Measurements from ENCODE around the gene EIPR1.

The EIPR1 gene

GRCh38 chr2:3262437-3263388 is 114.9 kb downstream of the EIPR1 start:
- H3K27me3 ChIP-seq (ENCODE audit: insufficient read depth, low read length): no peaks in the 10 kb centered on the region
- H3K36me3 ChIP-seq (ENCODE audit: control insufficient read depth in 1 of 2, insufficient read depth in 2 of 2, low read length in 2 of 2): peaks cover 0 to 1% of the 10 kb centered on the region in 2 experiments
- H4K12ac ChIP-seq (ENCODE audit: low read depth, low read length): no peak overlapping the region
- H4K8ac ChIP-seq (ENCODE audit: low read depth, low read length): no peak overlapping the region
- no peak overlapping the region for H2BK12ac ChIP-seq (ENCODE audit: low read length)
- no peak for DNase-seq
- no peak overlapping the region for H3K4ac ChIP-seq (ENCODE audit: low read depth, low read length)
- H3K18ac ChIP-seq (ENCODE audit: low read length): no peak overlapping the region
- H3K4me2 ChIP-seq (ENCODE audit: low read length): no peak overlapping the region
- H2BK120ac ChIP-seq (ENCODE audit: insufficient read depth, low read length, poor library complexity): no peak overlapping the region
- H2AK5ac ChIP-seq (ENCODE audit: low read length): no peak overlapping the region
- no peak overlapping the region for H3K4me3 ChIP-seq (ENCODE audit: low read depth, low read length)
- no peak overlapping the region for H3K14ac ChIP-seq (ENCODE audit: low read length)
- no peak overlapping the region for H3K27ac ChIP-seq (ENCODE audit: low read depth, low read length)
- H3K79me2 ChIP-seq (ENCODE audit: control insufficient read depth, insufficient read depth, low read length, poor library complexity): no peaks in the 10 kb centered on the region
- no peak overlapping the region for H4K91ac ChIP-seq (ENCODE audit: low read depth, low read length)
- H3K79me1 ChIP-seq (ENCODE audit: low read length): no peaks in the 10 kb centered on the region
- no peaks in the 10 kb centered on the region for H3K9me3 ChIP-seq (ENCODE audit: insufficient read depth, low read depth, low read length)
- no peaks in the 10 kb centered on the region for H3K4me1 ChIP-seq (ENCODE audit: control insufficient read depth in 1 of 2, insufficient read depth in 2 of 2, low read length in 2 of 2)
- WGBS (ENCODE audit: extremely low coverage, insufficient coverage, insufficient read length): no CpG with 5 or more reads among the region's 18 CpGs
- H3K9ac ChIP-seq (ENCODE audit: low read length): no peak overlapping the region
- no peak overlapping the region for H2BK5ac ChIP-seq (ENCODE audit: low read depth, low read length, poor library complexity)
- no peak overlapping the region for H3K23ac ChIP-seq (ENCODE audit: low read length)
- no peak overlapping the region for H2AFZ ChIP-seq (ENCODE audit: insufficient read depth, low read length, poor library complexity)

DNA sequence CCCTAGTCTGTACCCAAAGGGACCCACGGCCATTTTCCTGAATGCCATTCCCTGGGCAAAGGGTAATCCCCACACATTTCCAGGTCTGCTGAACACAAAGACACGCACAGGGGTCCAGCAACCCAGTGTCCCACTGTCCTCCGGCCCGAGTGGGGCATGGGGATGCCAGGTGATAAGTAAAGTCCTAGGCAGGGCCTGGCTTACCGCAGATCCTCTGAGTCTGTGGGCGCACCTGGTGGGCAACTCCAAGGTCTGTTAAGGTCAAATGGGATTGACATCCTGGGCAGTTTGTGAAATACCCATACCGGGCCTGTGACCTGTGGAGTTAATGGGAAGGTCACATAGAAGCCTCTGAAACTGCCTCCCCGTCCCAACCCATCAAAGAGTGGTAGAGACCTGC is 116.1 kb downstream of the EIPR1 start:
- Histone ChIP-seq H4K91ac (ENCODE audit: low read depth, low read length) (no peak overlapping the region), H3K4me3 (ENCODE audit: low read depth, low read length) (no peak overlapping the region), H3K4ac (ENCODE audit: low read depth, low read length) (no peak overlapping the region), H3K36me3 (ENCODE audit: control insufficient read depth in 1 of 2, insufficient read depth in 2 of 2, low read length in 2 of 2) (peaks cover 0 to 5% of the 10 kb centered on the region in 2 experiments), H3K9ac (ENCODE audit: low read length) (no peak overlapping the region), H3K27me3 (ENCODE audit: insufficient read depth, low read length) (no peaks in the 10 kb centered on the region), H3K14ac (ENCODE audit: low read length) (no peak overlapping the region), H2AFZ (ENCODE audit: insufficient read depth, low read length, poor library complexity) (no peak overlapping the region), H2BK5ac (ENCODE audit: low read depth, low read length, poor library complexity) (no peak overlapping the region), H3K9me3 (ENCODE audit: insufficient read depth, low read depth, low read length) (no peaks in the 10 kb centered on the region), H2BK12ac (ENCODE audit: low read length) (no peak overlapping the region), H4K12ac (ENCODE audit: low read depth, low read length) (no peak overlapping the region), H2AK5ac (ENCODE audit: low read length) (no peak overlapping the region), H3K4me1 (ENCODE audit: control insufficient read depth in 1 of 2, insufficient read depth in 2 of 2, low read length in 2 of 2) (peaks cover 2 to 5% of the 10 kb centered on the region in 2 experiments), H3K4me2 (ENCODE audit: low read length) (no peak overlapping the region), H3K27ac (ENCODE audit: low read depth, low read length) (no peak overlapping the region), H3K23ac (ENCODE audit: low read length) (no peak overlapping the region), H3K79me2 (ENCODE audit: control insufficient read depth, insufficient read depth, low read length, poor library complexity) (no peaks in the 10 kb centered on the region), H2BK120ac (ENCODE audit: insufficient read depth, low read length, poor library complexity) (no peak overlapping the region), H4K8ac (ENCODE audit: low read depth, low read length) (no peak overlapping the region), H3K79me1 (ENCODE audit: low read length) (no peaks in the 10 kb centered on the region), H3K18ac (ENCODE audit: low read length) (no peak overlapping the region)
- no CpG with 5 or more reads among the region's 8 CpGs for WGBS (ENCODE audit: extremely low coverage, insufficient coverage, insufficient read length)
- no peak for DNase-seq

DNA sequence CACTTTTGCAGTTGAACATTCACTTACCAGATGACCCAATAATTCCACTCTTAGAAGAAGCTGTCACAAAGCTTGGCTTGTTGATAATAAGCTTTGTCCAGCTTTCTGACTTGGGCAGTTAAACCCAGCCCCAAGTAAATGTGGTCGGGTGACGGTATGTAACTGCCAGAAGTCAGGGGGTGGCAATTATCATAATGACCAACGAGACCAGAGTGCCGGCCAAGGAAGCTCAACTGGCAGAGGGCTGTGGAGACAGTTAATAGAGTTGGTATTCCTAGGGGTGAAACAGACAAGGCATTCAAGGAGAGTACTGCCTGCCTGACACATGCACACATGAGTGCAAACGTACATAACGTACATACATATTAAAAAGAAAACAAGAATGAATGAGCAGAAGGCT is 116.7 kb downstream of the EIPR1 start:
- Histone ChIP-seq H4K12ac (ENCODE audit: low read depth, low read length) (no peak overlapping the region), H3K4ac (ENCODE audit: low read depth, low read length) (no peak overlapping the region), H4K8ac (ENCODE audit: low read depth, low read length) (no peak overlapping the region), H3K9me3 (ENCODE audit: insufficient read depth, low read depth, low read length) (no peaks in the 10 kb centered on the region), H3K18ac (ENCODE audit: low read length) (no peak overlapping the region), H3K4me2 (ENCODE audit: low read length) (no peak overlapping the region), H3K79me2 (ENCODE audit: control insufficient read depth, insufficient read depth, low read length, poor library complexity) (no peaks in the 10 kb centered on the region), H2BK12ac (ENCODE audit: low read length) (no peak overlapping the region), H3K79me1 (ENCODE audit: low read length) (no peaks in the 10 kb centered on the region), H3K4me3 (ENCODE audit: low read depth, low read length) (no peak overlapping the region), H3K36me3 (ENCODE audit: control insufficient read depth in 1 of 2, insufficient read depth in 2 of 2, low read length in 2 of 2) (peaks cover 0 to 5% of the 10 kb centered on the region in 2 experiments), H4K91ac (ENCODE audit: low read depth, low read length) (no peak overlapping the region), H2BK5ac (ENCODE audit: low read depth, low read length, poor library complexity) (no peak overlapping the region), H2AK5ac (ENCODE audit: low read length) (no peak overlapping the region), H2AFZ (ENCODE audit: insufficient read depth, low read length, poor library complexity) (no peak overlapping the region), H3K14ac (ENCODE audit: low read length) (no peak overlapping the region), H3K23ac (ENCODE audit: low read length) (no peak overlapping the region), H3K9ac (ENCODE audit: low read length) (no peak overlapping the region), H3K27me3 (ENCODE audit: insufficient read depth, low read length) (no peaks in the 10 kb centered on the region), H2BK120ac (ENCODE audit: insufficient read depth, low read length, poor library complexity) (no peak overlapping the region), H3K4me1 (ENCODE audit: control insufficient read depth in 1 of 2, insufficient read depth in 2 of 2, low read length in 2 of 2) (peaks cover 2 to 5% of the 10 kb centered on the region in 2 experiments), H3K27ac (ENCODE audit: low read depth, low read length) (no peak overlapping the region)
- WGBS (ENCODE audit: extremely low coverage, insufficient coverage, insufficient read length): no CpG with 5 or more reads among the region's 6 CpGs
- DNase-seq: no peak

DNA sequence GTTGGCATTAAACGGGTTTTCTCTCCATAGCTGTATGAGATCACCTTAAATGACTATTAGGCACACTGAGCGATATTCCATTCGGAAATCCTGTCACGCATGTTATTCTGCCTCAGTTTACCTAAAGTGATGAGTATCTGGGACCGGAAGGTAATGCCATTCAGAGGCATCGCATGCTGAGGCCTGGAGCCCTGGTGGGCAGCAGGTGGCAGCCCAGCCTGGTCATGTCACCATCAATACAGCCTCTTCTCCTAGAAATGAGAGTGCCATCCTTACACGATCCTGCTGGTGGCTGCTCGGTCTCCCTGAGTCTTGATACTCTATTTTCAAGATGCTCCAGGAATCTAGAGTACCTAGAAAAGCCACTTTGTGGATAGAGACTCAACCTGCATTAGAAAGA is 119.8 kb downstream of the EIPR1 start:
- no peak overlapping the region for H3K23ac ChIP-seq (ENCODE audit: low read length)
- no peak overlapping the region for H4K12ac ChIP-seq (ENCODE audit: low read depth, low read length)
- H3K4me1 ChIP-seq (ENCODE audit: control insufficient read depth in 1 of 2, insufficient read depth in 2 of 2, low read length in 2 of 2): peaks cover 2 to 5% of the 10 kb centered on the region in 2 experiments
- H3K36me3 ChIP-seq (ENCODE audit: control insufficient read depth in 1 of 2, insufficient read depth in 2 of 2, low read length in 2 of 2): peaks cover 0 to 6% of the 10 kb centered on the region in 2 experiments
- H2BK120ac ChIP-seq (ENCODE audit: insufficient read depth, low read length, poor library complexity): no peak overlapping the region
- no peak overlapping the region for H4K8ac ChIP-seq (ENCODE audit: low read depth, low read length)
- H3K18ac ChIP-seq (ENCODE audit: low read length): no peak overlapping the region
- no peaks in the 10 kb centered on the region for H3K79me2 ChIP-seq (ENCODE audit: control insufficient read depth, insufficient read depth, low read length, poor library complexity)
- no peaks in the 10 kb centered on the region for H3K79me1 ChIP-seq (ENCODE audit: low read length)
- no peak overlapping the region for H3K4me2 ChIP-seq (ENCODE audit: low read length)
- DNase-seq: no peak
- H3K27me3 ChIP-seq (ENCODE audit: insufficient read depth, low read length): no peaks in the 10 kb centered on the region
- no peak overlapping the region for H4K91ac ChIP-seq (ENCODE audit: low read depth, low read length)
- no peak overlapping the region for H2AK5ac ChIP-seq (ENCODE audit: low read length)
- no peak overlapping the region for H2BK5ac ChIP-seq (ENCODE audit: low read depth, low read length, poor library complexity)
- WGBS (ENCODE audit: extremely low coverage, insufficient coverage, insufficient read length): no CpG with 5 or more reads among the region's 8 CpGs
- H2AFZ ChIP-seq (ENCODE audit: insufficient read depth, low read length, poor library complexity): no peak overlapping the region
- peaks cover 2% of the 10 kb centered on the region for H3K9me3 ChIP-seq (ENCODE audit: insufficient read depth, low read depth, low read length)
- no peak overlapping the region for H3K4ac ChIP-seq (ENCODE audit: low read depth, low read length)
- no peak overlapping the region for H2BK12ac ChIP-seq (ENCODE audit: low read length)
- H3K4me3 ChIP-seq (ENCODE audit: low read depth, low read length): no peak overlapping the region
- no peak overlapping the region for H3K14ac ChIP-seq (ENCODE audit: low read length)
- H3K9ac ChIP-seq (ENCODE audit: low read length): no peak overlapping the region
- H3K27ac ChIP-seq (ENCODE audit: low read depth, low read length): no peak overlapping the region
